SHP77 (cell line): ENCODE data around the gene VIT.
A peak's percentile ranks its signal among the peaks of the same experiment; 100 is the strongest.

Experiments
- DNase-seq, 2 experiments: peaks; one replicate each; lab custom pipeline; 2025; lab: John Stamatoyannopoulos, UW

The VIT gene

DNA sequence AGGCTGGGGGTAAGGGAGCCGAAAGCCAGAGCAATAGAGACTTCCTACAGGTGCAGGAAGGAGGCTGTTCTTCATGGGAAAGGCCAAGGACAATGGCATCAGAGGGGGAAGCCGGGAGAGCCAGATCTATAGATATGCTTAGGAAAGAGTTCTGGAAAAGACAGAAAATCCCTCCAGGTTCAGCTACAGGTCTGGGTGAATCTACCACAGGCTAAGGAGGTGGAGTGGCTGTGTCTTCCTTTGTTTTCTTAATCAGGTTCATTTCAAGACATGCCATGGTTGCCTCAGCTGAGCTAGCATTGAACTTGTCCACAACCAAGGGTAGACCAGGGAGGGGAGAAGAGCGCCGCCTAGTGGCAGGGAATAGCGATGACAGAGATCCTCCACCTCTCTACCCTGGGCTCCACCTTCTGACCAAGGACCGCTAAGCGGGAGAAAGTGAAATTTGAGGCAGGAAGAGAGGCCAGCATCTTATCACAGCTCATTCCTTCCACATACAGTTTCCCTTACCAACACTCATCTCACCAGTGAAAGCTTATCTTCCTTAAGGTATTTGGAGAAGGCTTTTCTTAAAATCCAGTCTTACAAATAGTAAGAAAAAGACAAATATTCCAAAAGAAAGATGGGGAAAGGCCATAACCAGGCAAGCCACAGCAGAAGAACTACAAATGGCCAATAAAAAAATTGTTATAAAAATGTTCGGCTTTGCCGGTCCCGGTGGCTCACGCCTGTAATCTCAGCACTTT, 74.2 kb downstream of the VIT start:
- peak; percentile 29 to 46 for DNase-seq

GRCh38 chr2:36771671-36772070, 75.2 kb downstream of the VIT start:
- no peak for DNase-seq

DNA sequence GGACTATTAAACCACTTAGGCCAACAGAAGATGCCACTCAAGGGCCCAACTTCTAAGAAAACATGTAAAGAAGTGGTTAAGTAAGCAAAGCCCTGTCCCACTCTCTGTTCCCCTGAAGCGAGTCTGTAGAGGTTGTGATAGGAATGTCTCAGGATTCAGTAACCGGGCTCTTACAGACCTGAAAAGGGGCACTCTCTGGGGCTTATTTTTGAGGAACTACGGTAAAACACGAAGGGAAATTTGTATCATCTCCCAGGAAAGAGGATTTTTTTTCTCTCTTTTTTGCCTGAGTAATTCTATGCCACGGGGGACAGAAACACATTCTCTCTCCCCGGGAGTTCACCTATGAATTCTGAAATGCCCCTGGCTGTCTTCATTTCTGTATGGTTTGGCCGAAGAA, 77.4 kb downstream of the VIT start:
- DNase-seq: no peak

DNA sequence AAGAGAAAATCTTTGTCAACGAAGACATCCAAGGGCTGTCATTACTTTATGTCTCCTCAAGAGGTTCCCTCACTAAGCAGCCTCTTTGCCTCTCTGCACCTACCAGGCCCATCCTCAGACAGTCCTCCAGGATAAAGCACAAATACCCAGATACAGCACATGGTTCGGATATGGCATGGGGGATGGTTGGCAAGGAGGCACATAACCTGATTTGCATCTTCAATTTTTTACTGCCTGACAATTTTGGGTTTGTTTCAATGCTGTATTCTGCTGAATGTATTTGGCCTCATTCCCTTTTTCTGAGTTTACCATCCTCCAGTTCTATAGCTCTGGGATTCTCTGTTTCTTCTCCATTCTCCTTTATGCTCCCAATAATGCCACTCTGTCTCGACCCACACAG, 78.8 kb downstream of the VIT start:
- DNase-seq: no peak

- DNase-seq: no peak
These were observed 79.3 kb downstream of the VIT start for GRCh38 chr2:36775806-36776205.

DNA sequence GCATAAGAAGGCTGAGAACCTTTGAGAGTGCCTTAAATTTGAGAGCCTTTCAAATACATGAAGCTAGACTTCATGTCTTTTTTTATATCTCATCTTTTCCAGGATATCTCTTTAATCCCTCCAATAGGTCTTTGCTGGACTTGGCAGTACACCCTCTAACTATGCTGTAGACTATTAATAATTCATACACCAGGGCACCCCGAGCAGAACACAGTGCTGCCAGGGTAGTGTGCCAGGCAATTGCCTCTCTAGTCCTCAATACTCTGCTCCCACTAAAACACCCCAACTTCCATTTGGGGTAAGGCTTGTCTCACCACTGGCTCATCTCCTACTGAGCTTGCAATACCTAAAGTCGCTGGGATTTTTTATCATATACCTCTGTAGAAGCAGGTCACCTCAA, 80.8 kb downstream of the VIT start:
- DNase-seq: no peak

GRCh38 chr2:36777788-36778187, 81.3 kb downstream of the VIT start:
- no peak for DNase-seq

DNA sequence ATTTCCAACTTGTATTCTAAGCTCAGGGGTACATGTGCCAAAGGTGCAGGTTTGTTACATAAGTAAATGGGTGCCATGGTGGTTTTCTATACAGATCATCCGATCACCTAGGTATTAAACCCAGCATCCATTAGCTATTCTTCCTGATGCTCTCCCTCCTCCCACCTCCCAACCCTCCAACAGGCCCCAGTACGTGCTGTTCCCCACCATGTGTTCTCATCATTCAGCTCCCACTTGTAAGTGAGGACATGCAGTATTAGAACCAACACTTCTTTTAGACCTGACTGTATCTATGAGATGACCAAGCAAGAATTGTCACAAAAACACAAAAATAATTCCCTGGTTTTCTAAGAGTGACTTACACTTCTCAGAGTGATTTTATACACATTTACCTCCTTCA, 83.0 kb downstream of the VIT start:
- DNase-seq: no peak

GRCh38 chr2:36780231-36780839, 83.8 kb downstream of the VIT start:
- DNase-seq: peak; percentile 15 to 29

DNA sequence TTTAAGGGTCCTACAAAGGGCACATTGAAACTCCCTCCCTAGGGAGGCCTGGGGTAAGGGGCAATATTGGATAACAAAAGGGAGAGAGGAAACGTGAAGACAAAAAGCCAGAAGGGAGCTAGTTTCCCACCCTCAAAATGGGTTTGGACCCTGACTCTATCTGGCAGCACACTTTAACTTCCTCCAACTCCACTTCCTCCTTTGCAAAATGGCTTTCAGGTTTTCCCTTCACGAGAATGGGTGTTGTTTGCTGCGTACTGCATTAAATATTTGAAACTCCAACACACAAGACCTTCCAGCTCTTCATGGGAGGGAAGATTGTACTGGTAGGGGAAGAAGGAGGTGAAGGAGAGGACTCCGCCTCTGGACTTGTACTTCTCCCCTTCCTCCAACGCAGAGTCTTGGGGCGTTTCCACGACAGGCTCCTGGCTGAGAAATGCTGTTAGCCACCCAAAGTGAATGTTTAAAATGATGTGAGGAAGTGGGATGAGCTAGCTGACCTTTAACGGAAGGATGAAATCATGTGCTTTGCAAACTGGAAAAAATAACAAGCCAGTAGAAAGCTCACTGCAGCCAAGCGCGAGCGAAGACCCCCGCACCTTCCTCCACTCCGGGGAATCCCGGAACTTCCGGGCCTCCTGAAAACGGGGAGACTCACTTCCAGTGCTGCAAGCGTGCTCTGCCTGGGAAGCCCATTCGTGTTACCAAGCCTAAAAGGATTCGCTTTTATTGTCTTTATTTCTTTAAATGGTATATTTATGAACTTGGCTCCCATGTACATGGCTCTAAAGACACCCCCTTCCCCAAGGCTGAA, 85.6 kb downstream of the VIT start:
- DNase-seq: no peak

DNA sequence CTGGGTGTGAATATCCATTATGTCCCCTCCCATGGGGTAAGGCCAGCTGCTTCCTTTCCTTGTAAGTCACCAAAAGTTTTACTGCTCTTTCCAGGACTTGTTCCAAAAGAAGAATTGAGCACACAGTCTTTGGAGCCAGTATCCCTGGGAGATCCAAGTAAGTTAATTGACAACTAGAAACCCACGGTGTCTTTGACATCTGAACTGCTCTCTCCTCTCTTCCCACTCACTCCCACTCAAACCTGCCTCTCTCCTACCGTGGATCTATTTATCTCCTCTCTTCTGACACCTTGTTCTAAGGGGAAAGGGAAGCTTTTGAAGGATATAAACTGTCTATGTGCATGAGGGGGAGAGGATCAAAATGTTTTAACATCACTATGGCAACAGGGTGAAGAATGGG, 86.7 kb downstream of the VIT start:
- DNase-seq: no peak

- peak; percentile 6 to 35 for DNase-seq
These were observed 88.8 kb downstream of the VIT start for GRCh38 chr2:36785179-36785795.

- no peak for DNase-seq
These were observed 92.8 kb downstream of the VIT start for GRCh38 chr2:36789181-36789804.

DNA sequence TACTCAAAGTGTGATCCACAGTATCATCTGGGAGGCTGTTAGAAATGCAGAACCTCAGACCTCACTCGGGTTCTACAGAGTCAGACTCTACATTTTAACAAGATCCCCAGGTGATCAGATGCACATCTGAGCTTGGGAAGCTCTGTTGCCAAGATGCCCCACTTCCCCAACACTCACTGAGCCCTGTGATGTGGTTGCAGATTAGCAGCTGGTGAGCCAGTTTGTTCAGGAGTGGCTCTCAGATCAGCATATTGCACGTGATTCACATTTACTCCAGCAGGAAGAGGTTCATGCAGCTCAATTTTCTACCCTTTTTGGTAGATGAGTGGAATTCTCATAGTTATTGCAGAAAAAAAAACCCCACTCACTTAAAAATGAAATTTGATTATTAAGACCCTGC, 96.4 kb downstream of the VIT start:
- DNase-seq: no peak

DNA sequence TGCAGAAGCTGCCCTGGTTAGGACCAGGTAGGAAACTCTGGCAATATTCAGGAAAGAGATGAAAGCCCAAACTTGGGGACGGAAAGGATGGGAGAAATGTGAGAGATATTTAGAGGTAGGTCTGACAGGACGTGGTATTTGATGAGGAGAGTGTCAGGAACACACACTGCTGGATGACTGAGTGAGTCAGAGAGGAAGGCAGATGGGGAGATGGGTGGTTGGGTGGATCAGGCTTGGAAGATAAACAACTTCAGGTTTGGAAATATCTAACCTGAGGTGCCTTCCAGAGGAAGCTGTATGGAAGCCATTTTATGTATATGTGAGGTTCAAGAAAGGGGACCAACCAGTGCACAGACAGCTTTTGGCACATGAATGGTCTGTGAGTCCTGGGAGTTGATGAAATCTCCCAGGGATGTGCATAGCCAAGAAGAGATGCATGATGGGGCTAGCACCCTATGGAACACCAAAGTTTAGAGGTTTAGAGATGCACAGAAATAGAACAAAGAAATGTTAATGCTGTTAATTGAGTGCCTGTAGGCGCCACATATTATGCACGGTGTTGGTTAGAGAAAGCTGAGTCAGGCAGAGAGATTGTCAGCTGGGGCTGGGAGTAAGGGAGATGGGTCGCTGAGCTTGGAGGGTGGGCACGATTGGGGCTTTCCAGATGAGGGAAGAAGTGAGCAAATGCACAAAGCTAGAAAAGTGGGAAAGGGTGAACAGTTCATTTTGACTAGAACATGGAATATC, 101.0 kb downstream of the VIT start:
- no peak for DNase-seq

- no peak for DNase-seq
These were observed 102.2 kb downstream of the VIT start for GRCh38 chr2:36798724-36799123.

GRCh38 chr2:36800381-36800780, 103.9 kb downstream of the VIT start:
- no peak for DNase-seq

- no peak for DNase-seq
These were observed 104.6 kb downstream of the VIT start for GRCh38 chr2:36801088-36801487.

- no peak for DNase-seq
These were observed 106.4 kb downstream of the VIT start for GRCh38 chr2:36802952-36803351.

DNA sequence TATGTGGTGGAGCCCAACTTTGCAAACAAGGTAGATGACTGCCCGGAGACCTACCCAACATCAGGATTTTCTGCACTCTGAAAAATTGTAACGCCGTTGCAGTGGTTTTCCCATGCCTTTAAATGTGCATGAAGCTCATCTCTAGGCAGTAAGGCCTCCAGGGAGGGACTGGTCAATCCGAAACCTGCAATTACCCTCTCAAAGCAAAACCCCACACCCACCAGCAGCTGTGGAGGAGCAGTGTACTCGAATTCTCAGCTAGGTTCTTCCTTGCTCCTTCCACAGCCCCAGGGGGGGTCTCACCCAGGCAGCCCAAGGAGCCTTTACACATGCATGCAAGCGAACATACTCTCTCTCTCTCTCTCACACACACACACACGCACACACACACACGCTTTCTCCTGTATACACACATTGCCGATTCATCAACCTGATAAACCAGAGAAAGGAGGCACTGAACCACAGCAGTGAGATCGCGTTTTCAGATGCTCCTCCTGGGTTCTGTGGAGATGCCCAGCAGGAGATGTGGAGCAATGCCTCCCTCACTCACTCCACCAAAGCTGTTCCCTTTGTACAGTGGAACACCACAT, 109.2 kb downstream of the VIT start:
- DNase-seq: no peak
